ENCODE results near the gene UQCRC2.
"Not testable (repeated sequence)": the region's sequence is repeated elsewhere in the genome, so short reads cannot be mapped to it uniquely, and the experiment has no call there.

The UQCRC2 gene

DNA sequence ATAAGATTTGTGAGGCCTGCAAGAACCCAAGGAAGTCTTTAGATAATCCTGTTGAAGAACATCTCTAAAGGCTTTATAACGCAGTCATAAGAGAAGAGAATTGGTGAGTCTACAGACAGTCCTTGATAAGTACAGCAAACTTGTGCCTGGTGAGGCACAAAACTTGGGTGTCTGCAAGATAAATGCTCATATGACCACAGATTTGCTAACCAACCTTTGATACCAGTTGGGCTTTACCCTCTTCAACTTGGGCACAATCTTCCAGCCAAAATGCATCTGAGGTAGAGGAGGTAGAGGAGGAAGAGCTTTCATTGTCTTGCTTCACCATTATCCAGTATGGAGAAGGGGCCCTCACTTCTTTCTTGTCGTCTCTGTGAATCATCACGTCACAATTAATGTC lies 30.9 kb downstream of the UQCRC2 start:
- no peak for DNase-seq

DNA sequence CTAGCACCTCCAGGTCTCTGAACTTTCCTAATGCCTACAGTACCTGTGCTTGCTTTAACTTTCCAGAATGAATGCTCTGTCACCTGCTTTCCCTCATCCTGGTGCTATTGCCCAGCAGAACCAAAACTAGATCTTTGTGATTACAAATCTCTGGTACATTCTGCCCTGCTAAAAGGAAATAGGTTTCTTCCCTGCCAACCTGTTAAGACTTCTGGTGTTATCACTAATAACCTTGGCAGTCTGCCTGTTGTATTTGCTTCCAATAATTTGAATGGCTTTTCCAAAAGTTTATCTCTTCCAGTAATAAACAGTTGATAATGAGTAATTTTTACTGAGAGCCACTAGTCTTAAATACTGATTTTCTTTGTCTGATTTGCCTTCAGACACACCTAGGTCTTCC lies 32.4 kb downstream of the UQCRC2 start:
- no peak for DNase-seq

DNA sequence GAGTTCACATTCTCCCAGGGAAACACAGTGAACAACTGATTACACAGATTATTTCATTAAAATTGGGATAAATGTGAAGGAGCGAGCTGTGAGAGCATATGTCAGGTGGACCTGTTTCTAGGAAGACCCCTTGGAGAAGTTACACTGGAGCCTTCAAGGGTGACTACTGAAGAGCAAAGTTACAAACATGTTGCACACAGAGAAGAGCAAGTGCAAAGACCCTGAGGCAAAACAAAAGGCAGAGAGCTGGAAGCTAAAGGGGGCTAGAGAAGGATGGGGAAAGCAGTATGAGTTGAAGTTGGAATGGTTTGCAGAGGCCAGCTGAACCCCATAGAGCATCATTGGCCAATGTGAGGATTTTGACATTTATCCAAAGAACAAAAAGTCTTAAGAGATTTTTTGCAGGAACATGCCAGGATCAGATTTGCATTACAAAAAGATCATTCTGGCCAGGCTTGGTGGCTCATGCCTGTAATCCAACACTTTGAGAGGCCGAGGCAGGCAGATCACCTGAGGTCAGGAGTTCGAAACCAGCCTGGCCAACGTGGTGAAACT lies 33.6 kb downstream of the UQCRC2 start:
- DNase-seq: no peak

DNA sequence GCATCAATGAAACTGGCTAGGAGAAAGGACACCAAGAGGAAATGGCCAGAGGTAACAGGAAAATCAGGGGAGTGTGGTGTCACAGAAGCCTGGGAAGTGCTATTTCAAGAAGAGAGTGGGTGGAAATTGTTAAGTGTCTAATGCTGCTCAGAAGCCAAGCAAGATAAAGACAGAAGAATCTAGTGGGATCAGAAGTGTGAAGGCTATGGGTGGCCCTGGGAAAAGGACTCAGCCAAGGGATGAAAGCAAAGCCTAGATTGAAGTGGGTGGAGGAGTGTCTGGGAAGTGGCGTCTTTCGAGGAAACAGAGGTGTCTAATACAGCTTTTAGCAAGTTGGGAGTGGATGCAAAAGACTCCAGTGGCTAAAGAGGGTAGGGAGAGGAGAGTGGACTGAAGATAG lies 34.3 kb downstream of the UQCRC2 start:
- DNase-seq: no peak

DNA sequence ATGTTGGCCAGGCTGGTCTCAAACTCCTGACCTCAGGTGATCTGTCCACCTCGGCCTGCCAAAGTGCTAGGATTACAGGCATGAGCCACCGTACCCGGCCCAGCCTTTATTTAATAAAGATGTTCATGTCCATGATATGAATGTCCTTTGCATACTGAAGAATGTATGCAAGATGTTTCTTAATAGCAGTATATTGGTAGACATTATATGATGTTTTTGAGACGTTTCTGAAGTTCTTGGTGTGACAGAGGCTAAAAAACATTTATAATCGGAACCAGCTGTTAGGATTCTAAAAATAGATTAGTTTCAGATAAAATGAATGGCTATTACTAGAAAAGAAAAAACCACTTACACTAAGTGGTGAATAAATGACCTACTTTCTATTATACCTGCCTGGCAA lies 36.0 kb downstream of the UQCRC2 start:
- no peak for DNase-seq

DNA sequence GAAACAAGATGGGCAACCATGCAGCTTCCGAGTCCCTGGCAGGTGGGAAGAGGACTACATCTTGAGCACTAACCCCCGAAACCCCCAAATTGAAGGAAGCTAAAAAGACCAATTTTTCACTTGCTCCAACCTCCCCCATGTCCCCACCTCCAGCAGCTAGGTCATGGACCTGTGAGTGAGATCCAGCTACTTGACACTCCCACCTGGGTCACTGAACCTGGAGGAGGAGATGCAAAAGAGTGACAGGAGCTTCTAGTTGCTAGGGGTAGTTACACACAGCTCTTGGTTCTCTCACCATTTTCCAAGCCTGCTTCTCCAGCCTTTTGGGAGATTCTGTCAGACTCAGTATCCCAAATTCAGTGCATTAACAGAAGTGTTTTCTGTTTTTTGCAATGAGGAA lies 36.6 kb downstream of the UQCRC2 start:
- no peak for DNase-seq

DNA sequence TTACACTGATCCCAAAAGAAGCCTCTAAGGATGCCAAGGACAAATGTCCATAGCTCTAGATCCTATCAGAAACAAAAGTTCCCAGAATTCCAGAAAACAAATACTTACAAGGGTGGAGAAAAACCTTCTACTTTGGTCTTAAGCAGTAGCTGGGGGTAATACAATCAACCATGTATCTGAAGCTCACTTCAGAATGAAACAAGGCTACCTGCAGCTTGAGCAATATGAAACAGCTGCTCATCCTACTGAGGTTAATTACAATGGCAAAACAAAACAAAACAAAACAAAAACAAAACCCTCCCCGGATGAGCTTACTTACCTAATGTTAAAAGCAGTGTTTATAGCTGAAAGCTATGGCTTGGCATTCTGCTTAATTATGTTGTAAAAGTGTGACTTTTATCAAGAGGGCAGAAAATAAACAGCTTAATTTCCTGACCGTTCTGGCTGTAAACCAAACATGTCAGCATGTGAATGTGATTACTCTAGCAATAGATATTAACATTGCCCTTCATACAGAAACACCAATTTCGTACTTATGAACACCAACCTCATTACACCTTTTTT lies 37.3 kb downstream of the UQCRC2 start:
- DNase-seq: no peak

DNA sequence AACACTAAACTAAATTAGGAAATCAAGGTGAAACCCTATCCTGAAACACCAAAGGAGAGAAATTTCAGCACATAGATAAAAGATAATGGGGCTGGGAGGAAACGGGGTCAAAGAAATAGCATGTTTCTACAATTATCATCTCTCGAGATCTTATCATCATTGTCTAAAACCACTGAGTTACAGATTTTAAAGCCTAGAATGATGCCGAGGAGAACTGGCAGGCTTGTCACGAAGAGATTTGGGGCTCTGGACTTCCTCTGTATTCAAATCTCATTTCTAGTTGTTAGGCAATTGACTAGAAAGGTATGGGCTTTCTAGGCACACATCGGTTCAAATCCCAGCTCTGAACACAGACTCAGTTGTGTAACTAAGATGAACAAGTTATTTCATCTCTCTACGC lies 38.5 kb downstream of the UQCRC2 start:
- no peak for DNase-seq

DNA sequence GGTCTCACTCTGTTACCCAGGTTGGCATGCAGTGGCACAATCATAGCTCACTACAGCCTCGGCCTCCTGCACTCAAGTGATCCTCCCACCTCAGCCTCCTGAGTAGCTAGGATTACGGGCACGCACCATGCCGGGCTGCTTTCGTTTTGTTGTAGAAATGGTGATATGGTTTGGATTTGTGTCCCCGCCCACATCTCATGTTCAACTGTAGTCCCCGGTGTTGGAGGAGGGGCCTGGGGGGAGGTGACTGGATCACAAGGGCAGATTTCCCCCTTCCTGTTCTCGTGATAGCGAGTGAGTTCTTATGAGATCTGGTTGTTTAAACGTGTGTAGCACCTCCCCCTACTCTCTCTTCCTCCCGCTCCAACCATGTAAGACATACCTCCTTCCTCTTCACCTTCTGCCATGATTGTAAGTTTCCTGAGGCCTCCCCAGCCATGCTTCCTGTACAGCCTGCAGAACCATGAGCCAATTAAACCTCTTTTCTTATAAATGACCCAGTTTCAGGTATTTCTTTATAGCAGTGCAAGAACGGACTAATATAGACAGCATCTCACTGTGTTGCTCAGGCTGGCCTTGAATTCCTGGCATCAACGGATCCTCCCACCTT lies 41.8 kb downstream of the UQCRC2 start:
- DNase-seq: no peak

DNA sequence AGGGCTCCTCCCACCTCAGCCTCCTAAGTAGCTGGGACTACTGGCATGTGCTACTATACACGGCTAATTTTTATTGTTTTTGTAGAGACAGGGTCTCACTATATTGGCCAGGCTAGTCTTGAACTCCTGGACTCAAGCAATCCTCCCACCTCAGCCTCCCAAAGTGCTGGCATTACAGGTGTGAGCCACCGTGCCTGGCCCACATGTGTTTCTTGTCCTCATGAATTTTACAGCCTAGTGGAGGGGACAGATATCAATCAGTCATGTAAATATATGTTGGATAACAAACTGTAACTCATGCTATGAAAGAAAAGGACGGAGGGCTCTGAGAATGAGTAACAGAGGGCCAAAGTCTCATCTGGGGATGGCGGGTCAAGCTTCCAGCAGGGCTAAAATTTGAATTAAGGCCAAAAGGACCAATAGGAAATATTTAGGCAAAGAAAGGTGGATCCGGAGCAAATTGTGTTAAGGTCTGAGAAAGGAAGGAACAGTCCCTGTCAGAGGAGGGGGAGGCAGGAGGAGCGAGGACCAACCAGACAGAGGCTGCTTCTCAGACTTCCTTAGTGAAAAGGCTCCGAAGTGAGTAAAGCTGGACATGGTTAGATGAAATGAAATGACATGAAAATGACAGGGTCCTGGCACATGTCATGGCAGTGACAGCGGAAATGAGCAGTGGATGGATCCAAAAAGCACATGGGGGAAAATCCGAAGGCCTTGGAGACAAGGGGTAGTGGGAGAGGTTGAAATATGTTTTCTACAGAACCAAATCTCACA lies 43.9 kb downstream of the UQCRC2 start:
- no peak for DNase-seq

DNA sequence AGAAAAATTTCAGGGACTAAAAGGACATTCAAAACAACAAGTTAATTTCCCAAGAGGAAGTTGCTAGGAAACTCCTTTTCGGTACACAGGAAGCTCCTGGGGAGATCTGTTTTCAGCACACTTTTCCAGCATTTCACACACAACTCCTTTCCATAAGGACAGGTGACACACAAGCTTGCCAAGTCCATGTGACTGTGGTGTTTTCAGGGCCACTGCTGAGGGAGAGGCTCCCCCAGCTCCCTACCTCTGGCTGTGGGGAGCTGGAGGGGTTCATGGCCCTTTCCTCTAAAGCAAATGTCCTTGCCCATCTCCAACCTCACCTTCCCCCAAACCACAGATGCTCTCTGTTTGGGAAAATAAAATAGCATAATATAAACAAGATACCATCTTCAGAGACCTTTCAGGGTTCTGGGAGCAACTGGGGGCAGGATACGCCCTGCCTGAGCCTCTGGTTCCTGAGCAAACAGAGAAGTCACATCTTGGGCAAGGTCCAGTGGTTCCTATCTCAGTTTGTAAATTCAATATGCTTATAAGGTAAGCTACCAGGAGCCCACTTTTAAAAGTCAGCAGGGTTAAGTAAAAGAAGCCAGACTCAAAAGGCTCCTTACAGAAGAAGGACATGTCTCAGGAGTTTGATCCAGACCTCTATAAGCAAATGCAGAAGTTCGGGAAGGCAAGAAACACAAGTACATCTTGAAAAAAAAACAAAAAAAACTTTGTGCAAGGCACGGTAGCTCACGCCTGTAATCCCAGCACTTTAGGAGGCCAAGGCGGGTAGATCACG lies 44.7 kb downstream of the UQCRC2 start:
- DNase-seq: no peak

DNA sequence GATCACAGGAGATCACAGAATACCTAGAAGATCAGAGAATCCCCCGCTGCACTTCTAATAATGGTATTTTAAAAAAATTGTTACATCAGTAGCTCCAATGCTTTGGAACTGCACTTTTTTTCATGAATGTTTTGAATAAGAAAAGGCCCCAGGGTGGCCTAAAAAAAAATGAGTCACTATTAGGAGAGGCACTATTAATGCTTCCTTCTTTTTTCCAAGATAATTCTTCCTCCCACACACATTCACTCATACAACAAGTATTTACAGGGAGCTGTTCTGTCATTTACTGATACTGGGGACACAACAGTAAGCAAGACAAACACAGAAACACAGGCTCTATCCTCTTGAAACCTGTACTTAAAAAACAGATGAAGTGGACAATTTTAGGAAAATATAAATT lies 48.4 kb downstream of the UQCRC2 start:
- DNase-seq: no peak

DNA sequence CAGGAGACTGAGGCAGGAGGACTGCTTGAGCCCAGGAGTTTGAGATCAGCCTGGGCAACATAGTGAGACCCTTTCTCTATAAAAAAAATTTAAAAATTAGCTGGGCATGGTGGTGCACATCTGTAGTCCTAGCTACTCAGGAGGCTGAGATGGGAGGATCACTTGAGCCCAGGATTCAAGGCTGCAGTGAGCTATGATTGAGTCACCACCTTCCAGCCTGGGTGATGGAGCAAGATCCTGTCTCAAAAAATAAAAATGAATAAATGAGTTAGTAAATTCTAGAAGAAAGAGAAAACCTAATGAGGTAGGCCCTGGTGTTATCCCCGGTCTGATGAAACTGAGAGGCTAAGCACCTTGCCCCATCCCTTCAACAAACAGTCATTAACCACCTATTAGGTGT lies 48.9 kb downstream of the UQCRC2 start:
- DNase-seq: not testable (repeated sequence)

DNA sequence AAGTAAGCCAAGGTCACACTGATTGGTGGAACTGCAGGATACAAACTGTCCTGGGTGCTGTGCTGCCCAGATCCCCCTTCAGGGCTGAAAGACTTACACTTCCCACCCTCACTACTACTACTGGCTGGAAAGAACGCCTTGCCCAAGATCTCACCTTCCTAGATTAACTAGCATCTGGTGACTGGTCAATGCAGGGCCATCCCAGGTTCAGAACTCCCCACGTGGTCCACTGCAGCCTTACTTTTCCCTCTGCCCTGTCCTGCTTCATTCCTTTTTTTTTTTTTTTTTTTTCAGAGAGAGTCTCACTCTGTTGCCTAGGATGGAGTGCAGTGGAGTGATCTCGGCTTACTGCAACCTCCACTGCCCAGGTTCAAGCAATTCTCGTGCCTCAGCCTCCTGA lies 50.0 kb downstream of the UQCRC2 start:
- DNase-seq: no peak

DNA sequence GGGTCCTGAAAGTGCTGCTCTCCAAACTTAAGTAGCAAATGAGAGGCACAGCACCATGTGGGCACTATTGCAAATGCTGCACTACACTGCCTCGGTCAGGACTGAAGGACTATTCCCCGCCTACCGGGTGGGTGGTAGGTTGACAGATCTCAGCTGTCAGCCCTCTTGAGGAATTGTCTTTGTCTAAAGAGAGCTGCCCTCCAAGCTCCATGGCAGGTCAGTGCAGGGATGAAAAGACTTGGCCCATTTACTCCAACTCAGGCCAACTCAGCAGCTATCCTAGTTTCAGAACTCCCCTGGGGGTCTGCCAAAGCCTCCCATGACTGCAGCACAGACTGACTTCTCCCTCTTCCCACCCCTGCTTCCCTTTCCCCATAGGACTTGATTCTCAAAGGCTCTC lies 51.2 kb downstream of the UQCRC2 start:
- no peak for DNase-seq

DNA sequence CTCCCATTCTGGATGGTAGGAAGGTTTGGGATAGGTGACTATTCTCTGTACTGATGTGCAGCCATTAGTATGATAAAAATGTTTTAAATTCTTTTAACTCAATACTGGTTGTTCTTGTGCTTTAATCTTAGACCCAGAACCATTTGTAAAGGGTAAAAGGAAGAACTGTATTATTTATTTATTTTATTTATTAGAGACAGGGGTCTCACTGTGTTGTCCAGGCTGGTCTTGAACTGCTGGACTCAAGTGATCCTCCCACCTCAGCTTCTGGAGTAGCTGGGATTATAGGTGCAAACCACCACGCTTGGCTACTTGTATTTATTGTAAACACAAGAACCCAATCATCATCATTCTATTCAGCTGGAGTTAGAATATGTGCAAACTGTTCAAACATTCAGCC lies 52.6 kb downstream of the UQCRC2 start:
- no peak for DNase-seq

DNA sequence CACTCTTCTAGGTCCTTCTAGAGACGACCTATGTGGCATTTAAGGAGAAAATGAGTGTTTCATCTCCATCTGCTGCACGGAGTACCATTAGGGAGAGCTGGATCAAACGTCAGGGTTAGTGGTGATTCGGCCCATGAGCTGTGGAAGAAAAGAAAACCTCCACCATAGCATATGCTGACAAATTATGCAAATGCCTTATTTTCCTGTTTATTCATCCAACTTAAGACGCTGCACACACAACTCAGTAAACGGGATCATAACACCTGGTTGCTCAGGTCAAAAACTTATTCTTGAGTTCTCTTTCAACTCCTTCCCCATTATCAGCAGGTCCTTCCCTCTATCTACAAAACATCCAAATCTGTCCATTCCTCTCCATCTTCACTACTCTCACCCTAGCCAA lies 53.5 kb downstream of the UQCRC2 start:
- no peak for DNase-seq

DNA sequence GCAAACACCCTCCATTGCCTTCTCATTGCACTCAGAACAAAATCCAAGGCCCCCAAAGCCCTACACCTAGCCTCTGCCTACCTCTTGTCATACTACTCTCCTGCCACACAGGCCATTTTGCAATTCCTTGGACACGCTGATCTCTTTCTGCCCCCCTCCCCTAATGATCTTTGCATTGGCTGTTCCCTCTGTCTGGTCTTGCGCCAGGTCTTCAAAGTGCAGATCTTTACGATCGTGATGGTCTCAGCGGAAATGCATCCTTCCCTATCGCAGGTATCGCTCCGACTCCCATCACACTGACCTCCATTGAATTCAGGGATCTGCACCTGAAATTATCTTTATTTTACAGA lies 54.0 kb downstream of the UQCRC2 start:
- no peak for DNase-seq

DNA sequence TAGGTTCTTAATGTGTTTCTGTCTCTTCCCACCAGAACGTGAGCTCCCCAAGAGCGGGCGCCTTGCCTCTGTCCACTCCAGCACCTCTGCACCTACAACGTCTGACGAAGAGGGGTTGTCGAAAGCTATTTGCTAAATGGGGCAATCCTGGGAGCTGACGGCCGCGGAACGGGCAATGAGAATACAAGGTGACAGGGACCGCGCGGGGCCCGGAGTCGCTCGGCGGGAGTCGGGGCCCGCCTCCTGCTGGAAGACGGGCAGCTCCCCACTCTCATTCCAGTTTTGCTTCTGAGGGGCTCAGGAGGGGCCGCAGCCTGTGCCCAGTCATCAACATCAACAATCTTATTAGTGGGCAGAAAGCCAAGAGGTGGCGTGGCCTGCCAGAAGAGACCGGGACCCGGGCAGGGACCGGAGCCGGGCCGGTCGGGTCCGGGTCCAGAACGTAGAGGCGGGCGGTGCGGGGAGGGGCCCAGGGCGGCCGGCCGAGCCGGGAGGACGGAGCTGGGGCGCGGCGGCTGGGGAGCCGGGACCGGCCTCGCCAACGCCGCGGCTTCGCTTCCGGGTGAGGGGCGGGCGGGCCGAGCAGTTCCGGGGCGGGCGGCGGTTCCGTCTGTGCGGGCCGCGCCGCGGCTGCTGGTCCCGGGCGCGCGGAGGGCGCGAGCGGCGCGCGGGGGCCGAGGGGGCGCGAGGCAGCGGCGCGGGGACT lies 54.5 kb downstream of the UQCRC2 start, which contains the start of gene MOSMO:
MOSMO (plus strand) TSS at position 603 of the 706 bp plus-strand sequence. CDS start 191 bp downstream, outside the sequence.
- DNase-seq: peak; percentile 67

DNA sequence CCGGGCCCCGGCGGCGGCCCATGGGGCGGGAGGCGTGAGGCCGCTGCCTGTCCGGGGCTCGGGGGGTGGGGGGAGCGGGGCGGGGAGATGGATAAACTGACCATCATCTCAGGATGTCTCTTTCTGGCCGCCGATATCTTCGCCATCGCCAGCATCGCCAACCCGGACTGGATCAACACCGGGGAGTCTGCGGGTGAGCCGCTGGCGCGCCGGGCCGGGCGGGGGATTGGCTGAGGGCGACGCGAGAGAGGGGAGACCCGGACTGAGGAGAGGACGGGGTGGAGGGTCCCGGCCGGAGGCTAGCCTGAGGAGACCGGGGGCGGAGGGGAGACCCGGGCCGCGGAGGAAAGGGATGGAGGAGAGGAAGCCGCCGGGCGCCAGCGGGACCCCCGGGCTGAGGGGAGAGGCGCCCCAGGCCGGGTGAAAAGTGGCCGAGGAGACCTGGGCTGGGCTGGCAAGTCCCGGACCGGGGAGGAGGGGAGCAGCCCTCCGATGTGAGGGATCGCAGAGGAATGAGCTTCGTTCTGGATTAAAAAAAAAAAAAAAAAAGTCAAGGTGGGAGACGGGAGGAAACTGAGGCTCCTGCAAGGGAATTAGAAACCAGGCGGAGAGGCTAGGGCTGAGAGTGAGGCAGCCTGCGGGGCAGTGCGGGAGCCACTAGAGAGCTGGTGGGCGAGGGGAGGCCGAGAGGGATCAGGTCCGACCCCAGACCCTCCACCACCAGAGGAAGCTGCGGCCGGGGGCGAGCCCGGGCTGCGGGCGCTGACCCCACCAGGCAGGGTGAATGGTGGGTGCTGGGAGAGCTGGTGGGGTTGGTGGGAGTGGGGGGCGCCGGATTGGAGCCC lies 55.3 kb downstream of the UQCRC2 start:
- peak in 1 of 2 donors; percentile 7 for DNase-seq

DNA sequence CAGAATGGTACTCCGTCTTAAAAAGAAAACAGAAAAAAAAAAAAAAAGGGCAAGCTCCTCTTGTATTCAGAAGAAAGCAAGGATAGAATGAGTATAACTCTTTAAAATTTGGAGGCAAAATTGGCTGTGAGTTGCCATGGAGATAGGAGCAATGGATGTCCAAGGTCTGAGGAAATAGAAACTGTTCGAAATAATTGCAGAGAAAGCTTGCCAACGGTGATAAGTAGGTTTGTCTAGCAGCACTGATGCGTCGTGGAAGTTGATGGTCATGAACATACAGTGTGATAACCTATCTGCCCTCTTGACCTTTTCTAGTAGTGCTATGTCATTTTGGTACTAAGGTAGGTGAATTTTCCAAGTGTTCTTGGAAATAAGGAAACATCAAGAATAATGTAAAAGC lies 57.7 kb downstream of the UQCRC2 start:
- no peak for DNase-seq

DNA sequence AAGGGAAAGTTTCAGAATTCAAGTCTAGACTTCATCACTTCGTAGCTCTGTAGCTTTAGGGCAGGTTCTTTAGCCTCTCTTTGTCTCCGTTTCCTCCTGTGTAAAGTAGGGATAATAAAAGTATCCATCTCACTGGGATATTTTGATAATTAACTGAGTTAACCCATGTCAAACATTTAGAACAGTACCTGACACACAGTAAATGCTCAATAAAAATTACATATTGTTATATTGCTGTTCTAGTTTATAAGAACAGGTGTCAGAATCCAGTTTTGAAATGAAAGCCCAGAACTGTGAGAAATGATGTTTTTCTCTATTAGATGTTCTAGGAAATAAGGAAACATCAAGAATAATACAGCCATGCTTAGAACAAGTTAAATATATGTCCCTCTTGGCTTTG lies 59.1 kb downstream of the UQCRC2 start:
- DNase-seq: no peak
